Ectodermal cell (in vitro differentiated cells): ENCODE measurements around the gene LRCH3.
"Not testable (repeated sequence)": the region's sequence is repeated elsewhere in the genome, so short reads cannot be mapped to it uniquely, and the experiment has no call there.

Experiments used
- H3K27ac ChIP-seq: 2 replicates; pipeline ENCODE4 v1.7.0; 2013; ENCODE audit warnings: mild to moderate bottlenecking, low read depth, low read length; ENCODE audit not compliant: insufficient read depth, poor library complexity, severe bottlenecking
- H3K27me3 ChIP-seq: 2 replicates; pipeline ENCODE4 v1.7.0; 2013; ENCODE audit warnings: mild to moderate bottlenecking, low read length; ENCODE audit not compliant: insufficient read depth, control insufficient read depth, poor library complexity, severe bottlenecking
- H3K36me3 ChIP-seq: one replicate; pipeline ENCODE4 v1.7.0; 2013; ENCODE audit warnings: low read length; ENCODE audit not compliant: control insufficient read depth, insufficient read depth
- H3K4me1 ChIP-seq: one replicate; pipeline ENCODE4 v1.7.0; 2013; ENCODE audit warnings: low read length; ENCODE audit not compliant: control insufficient read depth, insufficient read depth
- H3K4me3 ChIP-seq: 2 replicates; pipeline ENCODE4 v1.7.0; 2013; ENCODE audit warnings: low read depth, low read length, control low read depth; ENCODE audit not compliant: insufficient read depth
- H3K9me3 ChIP-seq: 2 replicates; pipeline ENCODE4 v1.7.0; 2013; ENCODE audit warnings: mild to moderate bottlenecking, low read length, moderate library complexity; ENCODE audit not compliant: control insufficient read depth
- WGBS, 2 experiments: methylation state at CpG; one replicate each; pipeline ENCODE4 v1.1.7; 2013; ENCODE audit warnings: missing lambda C conversion rate in 2 of 2; 5-methylcytosine and 5-hydroxymethylcytosine counted together

LRCH3 gene

GRCh38 chr3:197881970-197882338 lies 90.9 kb downstream of the LRCH3 start:
- H3K27me3 ChIP-seq, result no peaks in the 10 kb centered on the region
- H3K9me3 ChIP-seq, result no peaks in the 10 kb centered on the region
- H3K27ac ChIP-seq, result no peak overlapping the region
- H3K4me1 ChIP-seq, result peaks cover 4% of the 10 kb centered on the region
- peaks cover 14% of the 10 kb centered on the region for H3K36me3 ChIP-seq
- WGBS, 2 experiments, result 80 to 90% methylated on average over 7 of the region's 7 CpGs
- no peak overlapping the region for H3K4me3 ChIP-seq

GRCh38 chr3:197882586-197882985 lies 91.5 kb downstream of the LRCH3 start:
- Histone ChIP-seq H3K36me3 (peaks cover 14% of the 10 kb centered on the region), H3K27me3 (no peaks in the 10 kb centered on the region), H3K9me3 (no peaks in the 10 kb centered on the region)

GRCh38 chr3:197883541-197883940 lies 92.5 kb downstream of the LRCH3 start:
- WGBS, 2 experiments, result 84 to 93% methylated on average over 5 of the region's 5 CpGs
- Histone ChIP-seq H3K9me3 (no peaks in the 10 kb centered on the region), H3K36me3 (peaks cover 8% of the 10 kb centered on the region), H3K4me1 (peaks cover 4% of the 10 kb centered on the region), H3K4me3 (no peak overlapping the region), H3K27ac (no peak overlapping the region), H3K27me3 (no peaks in the 10 kb centered on the region)

More at GRCh38 chr3:197882586-197882985, 91.5 kb downstream of the LRCH3 start:
- Histone ChIP-seq H3K4me3 (no peak overlapping the region), H3K4me1 (peaks cover 4% of the 10 kb centered on the region), H3K27ac (no peak overlapping the region)
- whole genome bisulfite sequencing, 2 experiments, result 64 to 71% methylated on average over 2 of the region's 2 CpGs

GRCh38 chr3:197884330-197884729 lies 93.3 kb downstream of the LRCH3 start:
- H3K4me3 ChIP-seq, H3K27ac ChIP-seq, H3K36me3 ChIP-seq, H3K27me3 ChIP-seq, H3K9me3 ChIP-seq, H3K4me1 ChIP-seq: not testable (repeated sequence)
- 87 to 95% methylated on average over 16 to 17 of the region's 17 CpGs for WGBS, 2 experiments

- H3K27ac ChIP-seq, H3K36me3 ChIP-seq, H3K9me3 ChIP-seq, H3K4me1 ChIP-seq, H3K27me3 ChIP-seq, H3K4me3 ChIP-seq: not testable (repeated sequence)
- WGBS, 2 experiments, result 89 to 96% methylated on average over 1 of the region's 1 CpG
Measured at GRCh38 chr3:197886052-197886451, 95.0 kb downstream of the LRCH3 start.

- not testable (repeated sequence) for H3K4me1 ChIP-seq, H3K27ac ChIP-seq, H3K4me3 ChIP-seq, H3K27me3 ChIP-seq, H3K9me3 ChIP-seq, H3K36me3 ChIP-seq
- WGBS, 2 experiments, result 62 to 66% methylated on average over 5 of the region's 5 CpGs
Measured at GRCh38 chr3:197887430-197888053, 96.5 kb downstream of the LRCH3 start.

GRCh38 chr3:197888511-197888910 lies 97.5 kb downstream of the LRCH3 start:
- no peaks in the 10 kb centered on the region for H3K27me3 ChIP-seq
- H3K4me1 ChIP-seq, result peaks cover 5% of the 10 kb centered on the region
- WGBS, 2 experiments, result 93 to 94% methylated on average over 1 of the region's 1 CpG
- no peak overlapping the region for H3K4me3 ChIP-seq
- H3K27ac ChIP-seq, result no peak overlapping the region
- no peaks in the 10 kb centered on the region for H3K9me3 ChIP-seq
- no peaks in the 10 kb centered on the region for H3K36me3 ChIP-seq

GRCh38 chr3:197889204-197889930 lies 98.3 kb downstream of the LRCH3 start:
- 62 to 66% methylated on average over 9 of the region's 9 CpGs for WGBS, 2 experiments
- H3K27ac ChIP-seq, result peak overlapping the region; percentile 54
- H3K9me3 ChIP-seq, result no peaks in the 10 kb centered on the region
- peaks cover 5% of the 10 kb centered on the region for H3K4me1 ChIP-seq
- H3K4me3 ChIP-seq, result no peak overlapping the region
- H3K27me3 ChIP-seq, result no peaks in the 10 kb centered on the region
- no peaks in the 10 kb centered on the region for H3K36me3 ChIP-seq

GRCh38 chr3:197890693-197891092 lies 99.6 kb downstream of the LRCH3 start:
- Histone ChIP-seq H3K4me1 (peaks cover 5% of the 10 kb centered on the region), H3K27me3 (no peaks in the 10 kb centered on the region), H3K9me3 (no peaks in the 10 kb centered on the region), H3K4me3 (no peak overlapping the region), H3K36me3 (no peaks in the 10 kb centered on the region), H3K27ac (no peak overlapping the region)
- WGBS, 2 experiments, result 94 to 95% methylated on average over 4 of the region's 4 CpGs

GRCh38 chr3:197892162-197892561 lies 101.1 kb downstream of the LRCH3 start:
- Histone ChIP-seq H3K36me3 (no peaks in the 10 kb centered on the region), H3K27ac (no peak overlapping the region), H3K27me3 (no peaks in the 10 kb centered on the region), H3K4me3 (no peak overlapping the region), H3K9me3 (no peaks in the 10 kb centered on the region), H3K4me1 (peaks cover 5% of the 10 kb centered on the region)
- WGBS, 2 experiments, result 89% methylated on average over 5 of the region's 5 CpGs
